ENCODE measurements around the gene NOL4L.

DNA sequence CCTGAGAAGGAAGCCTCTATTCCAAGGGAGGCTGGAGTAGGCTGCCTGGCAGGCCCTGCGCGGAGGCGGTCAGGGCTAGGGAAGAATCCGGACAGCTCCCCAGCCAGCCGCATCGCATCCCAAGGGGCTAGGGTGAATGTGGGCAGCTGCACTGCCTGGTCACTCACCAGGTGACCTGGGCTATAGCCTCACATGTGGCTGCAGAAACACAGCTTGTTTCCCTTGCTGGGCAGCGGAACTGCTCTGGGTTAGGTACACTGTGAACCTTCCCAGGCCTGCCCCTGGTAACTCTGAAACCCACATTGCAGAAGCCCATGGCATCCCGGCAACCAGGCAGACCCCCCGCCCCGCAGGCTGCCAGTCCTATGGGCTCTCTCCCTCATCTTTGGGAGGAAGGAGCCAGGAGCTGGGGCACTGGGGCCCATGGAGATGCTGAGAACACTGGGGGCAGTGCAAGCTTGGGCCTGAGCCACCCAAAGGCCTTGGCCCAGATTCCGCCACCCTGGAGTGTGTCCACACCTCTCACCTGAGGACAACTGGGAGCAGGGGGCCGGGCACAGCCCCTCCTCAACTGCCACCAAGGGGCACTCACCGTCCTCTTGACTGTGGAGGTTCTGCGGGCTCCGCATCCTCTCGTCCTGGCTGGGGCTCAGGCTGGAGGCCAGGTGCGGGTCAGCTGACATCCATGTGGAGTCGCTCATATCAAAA, 111.0 kb downstream of the NOL4L start:
- TF ChIP-seq, protein P1, sequence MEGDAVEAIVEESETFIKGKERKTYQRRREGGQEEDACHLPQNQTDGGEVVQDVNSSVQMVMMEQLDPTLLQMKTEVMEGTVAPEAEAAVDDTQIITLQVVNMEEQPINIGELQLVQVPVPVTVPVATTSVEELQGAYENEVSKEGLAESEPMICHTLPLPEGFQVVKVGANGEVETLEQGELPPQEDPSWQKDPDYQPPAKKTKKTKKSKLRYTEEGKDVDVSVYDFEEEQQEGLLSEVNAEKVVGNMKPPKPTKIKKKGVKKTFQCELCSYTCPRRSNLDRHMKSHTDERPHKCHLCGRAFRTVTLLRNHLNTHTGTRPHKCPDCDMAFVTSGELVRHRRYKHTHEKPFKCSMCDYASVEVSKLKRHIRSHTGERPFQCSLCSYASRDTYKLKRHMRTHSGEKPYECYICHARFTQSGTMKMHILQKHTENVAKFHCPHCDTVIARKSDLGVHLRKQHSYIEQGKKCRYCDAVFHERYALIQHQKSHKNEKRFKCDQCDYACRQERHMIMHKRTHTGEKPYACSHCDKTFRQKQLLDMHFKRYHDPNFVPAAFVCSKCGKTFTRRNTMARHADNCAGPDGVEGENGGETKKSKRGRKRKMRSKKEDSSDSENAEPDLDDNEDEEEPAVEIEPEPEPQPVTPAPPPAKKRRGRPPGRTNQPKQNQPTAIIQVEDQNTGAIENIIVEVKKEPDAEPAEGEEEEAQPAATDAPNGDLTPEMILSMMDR (IDR thresholded peaks at IDR 0.05): no peak
- no peak for TF ChIP-seq EZH2phosphoT487 (IDR thresholded peaks at IDR 0.05)
- no peak for TF ChIP-seq EZH2 (IDR thresholded peaks at IDR 0.05)

All from neural progenitor cell (in vitro differentiated cells).